ENCODE data around the gene BBX.

DNA sequence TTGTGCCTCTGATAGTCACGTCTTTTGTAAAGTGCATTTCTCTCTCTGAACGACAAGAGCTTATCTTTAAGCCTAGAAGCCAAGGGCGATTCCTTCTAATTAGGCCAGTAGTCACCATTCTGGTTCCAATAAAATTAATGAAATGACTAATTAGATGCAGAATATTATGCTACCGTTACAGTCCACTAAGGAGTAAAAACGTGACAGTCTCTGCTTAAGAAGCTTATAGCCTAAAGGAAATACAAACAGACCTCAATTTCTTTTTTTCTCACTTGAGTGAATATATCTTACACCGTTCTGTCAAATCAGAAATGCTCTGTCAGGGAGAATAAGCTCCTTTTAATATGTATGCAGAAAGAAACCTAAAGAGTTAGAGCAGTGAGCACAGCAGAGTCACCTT is 332.0 kb downstream of the BBX start:
- TF ChIP-seq SIN3A (IDR thresholded peaks at IDR 0.05; ENCODE audit: borderline replicate concordance, insufficient read depth, low read length) (no peak), POLR2AphosphoS5 (IDR thresholded peaks at IDR 0.05; ENCODE audit: low read depth, low read length) (no peak), TAF1 (IDR thresholded peaks at IDR 0.05; ENCODE audit: borderline replicate concordance, insufficient read depth, low read length) (no peak), FOXP2 (optimal IDR thresholded peaks at IDR 0.05; ENCODE audit: borderline replicate concordance, extremely low read depth, extremely low read length, insufficient read depth) (no peak)
- TF ChIP-seq, protein P1, sequence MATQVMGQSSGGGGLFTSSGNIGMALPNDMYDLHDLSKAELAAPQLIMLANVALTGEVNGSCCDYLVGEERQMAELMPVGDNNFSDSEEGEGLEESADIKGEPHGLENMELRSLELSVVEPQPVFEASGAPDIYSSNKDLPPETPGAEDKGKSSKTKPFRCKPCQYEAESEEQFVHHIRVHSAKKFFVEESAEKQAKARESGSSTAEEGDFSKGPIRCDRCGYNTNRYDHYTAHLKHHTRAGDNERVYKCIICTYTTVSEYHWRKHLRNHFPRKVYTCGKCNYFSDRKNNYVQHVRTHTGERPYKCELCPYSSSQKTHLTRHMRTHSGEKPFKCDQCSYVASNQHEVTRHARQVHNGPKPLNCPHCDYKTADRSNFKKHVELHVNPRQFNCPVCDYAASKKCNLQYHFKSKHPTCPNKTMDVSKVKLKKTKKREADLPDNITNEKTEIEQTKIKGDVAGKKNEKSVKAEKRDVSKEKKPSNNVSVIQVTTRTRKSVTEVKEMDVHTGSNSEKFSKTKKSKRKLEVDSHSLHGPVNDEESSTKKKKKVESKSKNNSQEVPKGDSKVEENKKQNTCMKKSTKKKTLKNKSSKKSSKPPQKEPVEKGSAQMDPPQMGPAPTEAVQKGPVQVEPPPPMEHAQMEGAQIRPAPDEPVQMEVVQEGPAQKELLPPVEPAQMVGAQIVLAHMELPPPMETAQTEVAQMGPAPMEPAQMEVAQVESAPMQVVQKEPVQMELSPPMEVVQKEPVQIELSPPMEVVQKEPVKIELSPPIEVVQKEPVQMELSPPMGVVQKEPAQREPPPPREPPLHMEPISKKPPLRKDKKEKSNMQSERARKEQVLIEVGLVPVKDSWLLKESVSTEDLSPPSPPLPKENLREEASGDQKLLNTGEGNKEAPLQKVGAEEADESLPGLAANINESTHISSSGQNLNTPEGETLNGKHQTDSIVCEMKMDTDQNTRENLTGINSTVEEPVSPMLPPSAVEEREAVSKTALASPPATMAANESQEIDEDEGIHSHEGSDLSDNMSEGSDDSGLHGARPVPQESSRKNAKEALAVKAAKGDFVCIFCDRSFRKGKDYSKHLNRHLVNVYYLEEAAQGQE (IDR thresholded peaks at IDR 0.05; ENCODE audit: insufficient read depth in 1 of 2, low read depth in 2 of 2, low read length in 2 of 2), result no peak

All from PFSK-1 (cell line).